Head of caudate nucleus (tissue), 42 donors: Measurements from ENCODE around the gene XRN2.

Source experiments
- DNase-seq, 42 donors: peaks; one replicate each; pipeline versions ENCODE4 v3.0.0 to v3.0.0-alpha.2; 2020 to 2021; ENCODE audit warnings: mixed read lengths in 7 of 42
- intact Hi-C: fragments of 100-400 bp; cut with DNase I; formaldehyde crosslinking; loops from one replicate; pipeline ENCODE4 v1.15.0; 2022

XRN2 gene

GRCh38 chr20:21378259-21378658 is 75.1 kb downstream of the XRN2 start:
- intact Hi-C loops, result no loop called here

GRCh38 chr20:21380711-21381110 is 77.6 kb downstream of the XRN2 start:
- intact Hi-C loops, result no loop called here
- DNase-seq, result no peak

More at GRCh38 chr20:21378259-21378658, 75.1 kb downstream of the XRN2 start:
- DNase-seq, result no peak

GRCh38 chr20:21381619-21382018 is 78.5 kb downstream of the XRN2 start:
- intact Hi-C loops, result no loop called here
- DNase-seq, result no peak

GRCh38 chr20:21384308-21384892 is 81.3 kb downstream of the XRN2 start:
- intact Hi-C loops, result no loop called here
- no peak for DNase-seq

- intact Hi-C loops, result no loop called here
Observed at GRCh38 chr20:21386111-21386510, 83.0 kb downstream of the XRN2 start.

GRCh38 chr20:21387528-21387927 is 84.4 kb downstream of the XRN2 start:
- DNase-seq, result no peak
- intact Hi-C loops, result no loop called here

More at GRCh38 chr20:21386111-21386510, 83.0 kb downstream of the XRN2 start:
- DNase-seq, result no peak

GRCh38 chr20:21388566-21388965 is 85.4 kb downstream of the XRN2 start:
- DNase-seq, result no peak
- intact Hi-C loops, result no loop called here

- DNase-seq, result no peak
Observed at GRCh38 chr20:21389368-21389767, 86.2 kb downstream of the XRN2 start.

GRCh38 chr20:21390768-21391167 is 87.6 kb downstream of the XRN2 start:
- no peak for DNase-seq
- intact Hi-C loops, result no loop called here

More at GRCh38 chr20:21389368-21389767, 86.2 kb downstream of the XRN2 start:
- intact Hi-C loops, result no loop called here

- intact Hi-C loops, result no loop called here
- no peak for DNase-seq
Observed at GRCh38 chr20:21391185-21391971, 88.2 kb downstream of the XRN2 start.

GRCh38 chr20:21391972-21392352 is 88.8 kb downstream of the XRN2 start:
- DNase-seq, result no peak
- intact Hi-C loops, result no loop called here

GRCh38 chr20:21393166-21393565 is 90.0 kb downstream of the XRN2 start:
- intact Hi-C loops, result no loop called here

GRCh38 chr20:21393816-21394519 is 90.8 kb downstream of the XRN2 start:
- intact Hi-C loops, result no loop called here
- DNase-seq, result no peak

More at GRCh38 chr20:21393166-21393565, 90.0 kb downstream of the XRN2 start:
- DNase-seq, result no peak

GRCh38 chr20:21394551-21394950 is 91.4 kb downstream of the XRN2 start:
- no peak for DNase-seq
- intact Hi-C loops, result no loop called here

GRCh38 chr20:21395051-21395665 is 92.0 kb downstream of the XRN2 start:
- DNase-seq, result no peak
- intact Hi-C loops, result no loop called here

GRCh38 chr20:21395666-21396598 is 92.8 kb downstream of the XRN2 start:
- no peak for DNase-seq
- intact Hi-C loops, result no loop called here

- no peak for DNase-seq
- intact Hi-C loops, result no loop called here
Observed at GRCh38 chr20:21396599-21397340, 93.6 kb downstream of the XRN2 start.
